Neural cell (in vitro differentiated cells): ENCODE data around the gene ZNF10.
A peak's percentile ranks its signal among the peaks of the same experiment; 100 is the strongest.

Experiments
- EP300 ChIP-seq: fragments of 450-650 bp; conservative IDR thresholded peaks from 2 replicates; pipeline ENCODE4 v1.6.1; 2014; ENCODE audit warnings: antibody characterized with exemption, mild to moderate bottlenecking, moderate library complexity; ENCODE audit not compliant: poor library complexity, severe bottlenecking
- RAD21 ChIP-seq: fragments of 450-650 bp; conservative IDR thresholded peaks from 2 replicates; pipeline ENCODE4 v1.6.1; 2014; ENCODE audit warnings: antibody characterized with exemption, mild to moderate bottlenecking, moderate library complexity
- TF ChIP-seq, protein P1 (sequence below): fragments of 450-650 bp; IDR thresholded peaks from 2 replicates; pipeline ENCODE4 v1.5.1; 2014; ENCODE audit warnings: antibody characterized with exemption, mild to moderate bottlenecking, moderate library complexity; ENCODE audit not compliant: poor library complexity, severe bottlenecking
- TF ChIP-seq, protein P2 (sequence below): IDR thresholded peaks from 2 replicates; pipeline ENCODE4 v1.6.1; 2012; ENCODE audit warnings: borderline replicate concordance

DNA sequence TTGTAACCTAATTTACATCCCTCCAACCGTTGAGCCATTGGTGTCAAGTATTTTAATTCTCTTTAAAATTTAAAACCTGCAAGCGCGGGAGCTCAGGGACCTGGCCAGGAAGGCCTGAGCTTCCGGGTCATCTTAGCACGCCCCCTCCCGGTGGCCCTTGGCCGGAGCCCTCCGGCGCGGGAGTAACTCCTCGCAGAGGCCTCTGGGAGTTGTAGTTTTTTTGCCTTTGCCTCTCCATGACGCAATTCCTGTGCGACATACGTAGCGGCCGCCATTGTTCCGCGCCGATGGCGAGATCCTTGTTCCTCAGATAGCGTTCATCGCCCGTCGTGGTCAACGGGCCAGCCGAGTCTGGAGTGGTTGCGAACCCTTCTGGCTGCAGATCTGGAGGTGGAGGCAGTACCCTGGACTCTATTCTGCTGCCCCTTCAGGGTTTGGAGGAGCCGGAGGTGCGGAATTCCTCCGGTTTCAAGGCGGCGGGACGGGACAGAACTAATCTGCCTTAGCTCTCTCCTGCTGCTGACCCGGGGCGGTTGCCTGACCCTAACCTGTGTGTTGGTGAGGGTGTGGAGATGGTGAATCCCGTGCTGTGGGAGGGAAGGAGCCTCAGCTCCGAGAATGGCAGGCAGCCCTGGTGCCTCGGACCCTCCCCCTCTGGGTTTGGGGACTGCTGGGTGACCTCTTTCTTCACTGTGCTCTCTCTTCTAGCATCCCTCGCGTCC, 51.0 kb downstream of the ZNF10 start, which contains the start of gene ZNF268:
- TF ChIP-seq, protein P1, sequence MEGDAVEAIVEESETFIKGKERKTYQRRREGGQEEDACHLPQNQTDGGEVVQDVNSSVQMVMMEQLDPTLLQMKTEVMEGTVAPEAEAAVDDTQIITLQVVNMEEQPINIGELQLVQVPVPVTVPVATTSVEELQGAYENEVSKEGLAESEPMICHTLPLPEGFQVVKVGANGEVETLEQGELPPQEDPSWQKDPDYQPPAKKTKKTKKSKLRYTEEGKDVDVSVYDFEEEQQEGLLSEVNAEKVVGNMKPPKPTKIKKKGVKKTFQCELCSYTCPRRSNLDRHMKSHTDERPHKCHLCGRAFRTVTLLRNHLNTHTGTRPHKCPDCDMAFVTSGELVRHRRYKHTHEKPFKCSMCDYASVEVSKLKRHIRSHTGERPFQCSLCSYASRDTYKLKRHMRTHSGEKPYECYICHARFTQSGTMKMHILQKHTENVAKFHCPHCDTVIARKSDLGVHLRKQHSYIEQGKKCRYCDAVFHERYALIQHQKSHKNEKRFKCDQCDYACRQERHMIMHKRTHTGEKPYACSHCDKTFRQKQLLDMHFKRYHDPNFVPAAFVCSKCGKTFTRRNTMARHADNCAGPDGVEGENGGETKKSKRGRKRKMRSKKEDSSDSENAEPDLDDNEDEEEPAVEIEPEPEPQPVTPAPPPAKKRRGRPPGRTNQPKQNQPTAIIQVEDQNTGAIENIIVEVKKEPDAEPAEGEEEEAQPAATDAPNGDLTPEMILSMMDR = peak; percentile 95
- peak; percentile 60 for TF ChIP-seq RAD21
- peak; percentile 63 for TF ChIP-seq EP300
- TF ChIP-seq, protein P2, sequence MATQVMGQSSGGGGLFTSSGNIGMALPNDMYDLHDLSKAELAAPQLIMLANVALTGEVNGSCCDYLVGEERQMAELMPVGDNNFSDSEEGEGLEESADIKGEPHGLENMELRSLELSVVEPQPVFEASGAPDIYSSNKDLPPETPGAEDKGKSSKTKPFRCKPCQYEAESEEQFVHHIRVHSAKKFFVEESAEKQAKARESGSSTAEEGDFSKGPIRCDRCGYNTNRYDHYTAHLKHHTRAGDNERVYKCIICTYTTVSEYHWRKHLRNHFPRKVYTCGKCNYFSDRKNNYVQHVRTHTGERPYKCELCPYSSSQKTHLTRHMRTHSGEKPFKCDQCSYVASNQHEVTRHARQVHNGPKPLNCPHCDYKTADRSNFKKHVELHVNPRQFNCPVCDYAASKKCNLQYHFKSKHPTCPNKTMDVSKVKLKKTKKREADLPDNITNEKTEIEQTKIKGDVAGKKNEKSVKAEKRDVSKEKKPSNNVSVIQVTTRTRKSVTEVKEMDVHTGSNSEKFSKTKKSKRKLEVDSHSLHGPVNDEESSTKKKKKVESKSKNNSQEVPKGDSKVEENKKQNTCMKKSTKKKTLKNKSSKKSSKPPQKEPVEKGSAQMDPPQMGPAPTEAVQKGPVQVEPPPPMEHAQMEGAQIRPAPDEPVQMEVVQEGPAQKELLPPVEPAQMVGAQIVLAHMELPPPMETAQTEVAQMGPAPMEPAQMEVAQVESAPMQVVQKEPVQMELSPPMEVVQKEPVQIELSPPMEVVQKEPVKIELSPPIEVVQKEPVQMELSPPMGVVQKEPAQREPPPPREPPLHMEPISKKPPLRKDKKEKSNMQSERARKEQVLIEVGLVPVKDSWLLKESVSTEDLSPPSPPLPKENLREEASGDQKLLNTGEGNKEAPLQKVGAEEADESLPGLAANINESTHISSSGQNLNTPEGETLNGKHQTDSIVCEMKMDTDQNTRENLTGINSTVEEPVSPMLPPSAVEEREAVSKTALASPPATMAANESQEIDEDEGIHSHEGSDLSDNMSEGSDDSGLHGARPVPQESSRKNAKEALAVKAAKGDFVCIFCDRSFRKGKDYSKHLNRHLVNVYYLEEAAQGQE = peak; percentile 43
